SK-N-MC (cell line): ENCODE measurements around the gene SDC3.

Experiments used
- DNase-seq: peaks from one replicate; pipeline ENCODE4 v3.0.0-alpha.2; 2011; ENCODE audit warnings: low read depth, low spot score
- H3K27ac ChIP-seq: fragments of 200-600 bp; sonication (generic); 2 replicates; pipeline ENCODE4 v1.5.1; 2016; ENCODE audit warnings: mixed run types
- H3K36me3 ChIP-seq: fragments of 200-600 bp; sonication (generic); 2 replicates; pipeline ENCODE4 v1.6.1; 2017; ENCODE audit warnings: antibody characterized with exemption, low read length, mixed read lengths; ENCODE audit not compliant: insufficient read depth
- H3K4me3 ChIP-seq: fragments of 200-600 bp; sonication (generic); 2 replicates; pipeline ENCODE4 v1.5.1; 2016
- H3K9ac ChIP-seq: fragments of 200-600 bp; sonication (generic); 2 replicates; pipeline ENCODE4 v1.8.0; 2017; ENCODE audit warnings: mixed run types, mixed read lengths; ENCODE audit not compliant: insufficient read length
- H3K9me3 ChIP-seq: fragments of 200-600 bp; sonication (generic); 2 replicates; pipeline ENCODE4 v1.6.1; 2017; ENCODE audit warnings: low read depth, mild to moderate bottlenecking, antibody characterized with exemption, low read length, moderate library complexity, mixed read lengths
- EZH2 ChIP-seq: fragments of 200-600 bp; sonication (generic); IDR thresholded peaks from one replicate; pipeline ENCODE4 v1.6.1; 2017; ENCODE audit warnings: antibody characterized with exemption
- FOXP2 ChIP-seq: optimal IDR thresholded peaks from 2 replicates; pipeline ENCODE3; 2011; ENCODE audit warnings: mild to moderate bottlenecking, moderate library complexity; ENCODE audit not compliant: insufficient read depth; ENCODE audit errors: extremely low read length, control extremely low read depth
- POLR2AphosphoS5 ChIP-seq: IDR thresholded peaks from 2 replicates; pipeline ENCODE4 v1.6.1; 2012; ENCODE audit warnings: mild to moderate bottlenecking, low read depth, low read length, borderline replicate concordance

The SDC3 gene

DNA sequence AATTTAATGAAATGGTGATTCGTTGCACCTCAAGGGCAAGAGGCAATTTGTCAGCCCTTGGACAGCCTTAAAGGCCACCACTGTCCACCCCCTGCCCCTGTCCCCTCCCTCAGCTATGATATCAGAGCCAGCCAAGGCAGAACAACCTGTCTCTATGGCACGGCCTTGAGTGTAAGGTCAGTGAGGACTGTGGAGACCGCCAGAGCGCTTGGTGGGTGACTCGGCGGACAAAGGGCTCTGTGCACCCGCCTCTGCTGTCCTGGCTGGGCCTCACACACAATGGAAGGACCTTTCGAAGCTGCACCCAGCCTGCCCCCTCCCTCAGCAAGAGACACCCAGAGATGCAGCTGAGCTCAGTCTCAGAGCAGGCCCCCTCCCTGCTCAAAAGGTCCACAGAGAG is 50.6 kb downstream of the SDC3 start:
- DNase-seq, result no peak
- TF ChIP-seq FOXP2 (no peak), POLR2AphosphoS5 (no peak), EZH2 (no peak)
- Histone ChIP-seq H3K9me3 (no peaks in the 10 kb centered on the region), H3K4me3 (no peak overlapping the region), H3K9ac (no peak overlapping the region), H3K27ac (no peak overlapping the region), H3K36me3 (no peaks in the 10 kb centered on the region)

DNA sequence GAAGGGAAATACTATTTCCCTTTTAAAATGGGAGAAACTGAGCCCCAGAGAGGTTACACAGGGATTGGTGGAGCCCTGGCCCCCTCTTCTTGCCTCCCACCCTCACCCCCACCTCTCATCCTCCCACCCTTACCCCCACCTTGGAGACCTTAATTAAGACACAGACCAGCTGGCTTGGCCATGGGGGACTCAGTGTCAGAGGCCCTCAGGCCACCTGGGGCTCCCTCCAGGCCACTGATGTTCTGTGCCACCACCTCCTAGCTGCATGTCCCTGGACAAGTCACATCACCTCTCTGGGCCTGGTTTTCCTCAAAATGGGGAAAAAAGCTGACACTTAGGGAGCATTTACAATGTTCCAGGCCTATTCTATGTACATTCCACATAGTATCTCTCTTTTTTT is 51.5 kb downstream of the SDC3 start:
- no peak overlapping the region for H3K27ac ChIP-seq
- no peak overlapping the region for H3K9ac ChIP-seq
- DNase-seq, result no peak
- H3K36me3 ChIP-seq, result no peaks in the 10 kb centered on the region
- no peak overlapping the region for H3K4me3 ChIP-seq
- TF ChIP-seq FOXP2 (no peak), POLR2AphosphoS5 (no peak), EZH2 (no peak)
- H3K9me3 ChIP-seq, result no peaks in the 10 kb centered on the region

DNA sequence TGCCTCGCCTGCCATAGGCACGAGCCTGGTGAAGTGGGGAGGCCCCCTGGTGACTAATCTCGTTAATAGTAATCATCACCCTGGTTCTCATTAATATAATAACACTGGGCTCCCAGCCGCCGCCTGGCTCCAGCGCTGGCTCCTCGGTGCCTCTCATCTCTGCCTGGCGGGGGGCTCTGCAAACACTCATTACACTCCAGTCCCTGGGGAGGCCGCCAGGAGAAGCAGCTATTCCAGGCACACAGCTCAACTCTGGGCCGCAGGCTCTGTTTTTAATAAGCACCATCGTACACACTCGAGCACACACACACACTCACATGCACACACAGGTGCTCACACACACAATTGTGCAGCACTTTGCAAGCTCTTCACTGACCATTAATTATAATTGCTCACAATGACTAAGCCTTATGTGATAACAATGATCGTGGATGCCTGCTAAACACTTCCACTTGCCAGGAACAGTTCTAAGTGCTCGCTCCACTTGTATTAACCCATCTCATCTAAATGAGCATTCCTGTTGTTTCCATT is 52.2 kb downstream of the SDC3 start:
- Histone ChIP-seq H3K9ac (no peak overlapping the region), H3K27ac (no peak overlapping the region), H3K4me3 (no peak overlapping the region), H3K36me3 (no peaks in the 10 kb centered on the region), H3K9me3 (no peaks in the 10 kb centered on the region)
- TF ChIP-seq POLR2AphosphoS5 (peak; percentile 53; the same call in 1 of the 2 replicates), FOXP2 (no peak)
- DNase-seq, result peak; percentile 82

DNA sequence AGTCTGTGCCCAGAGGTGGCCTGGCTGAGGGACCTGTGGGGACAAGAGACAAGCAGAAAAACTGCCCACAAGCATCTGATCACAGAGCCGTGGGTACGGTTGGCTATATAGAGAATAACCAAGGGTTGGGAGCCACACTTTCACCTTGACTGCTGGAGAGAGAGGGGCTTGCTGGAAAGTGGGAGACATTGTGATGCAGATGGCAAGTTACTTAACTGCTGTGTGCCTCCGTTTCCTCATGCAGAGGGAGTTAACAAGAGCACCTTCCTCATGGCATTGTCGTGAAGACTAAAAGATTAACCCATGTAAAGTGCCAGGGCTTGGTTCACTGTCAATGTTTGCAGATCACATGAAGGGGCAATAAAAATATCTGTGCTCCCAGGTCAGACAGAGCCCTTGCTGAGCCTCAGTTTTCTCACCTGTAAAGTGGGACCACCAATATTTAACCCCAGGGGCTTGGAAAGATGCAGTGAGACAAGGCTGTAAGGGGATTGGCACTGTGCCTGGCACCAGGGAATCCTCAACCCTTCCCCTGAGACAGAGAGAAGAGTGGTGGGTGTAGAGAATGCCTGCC is 52.8 kb downstream of the SDC3 start:
- H3K36me3 ChIP-seq, result no peaks in the 10 kb centered on the region
- DNase-seq, result no peak
- no peak overlapping the region for H3K27ac ChIP-seq
- H3K9ac ChIP-seq, result no peak overlapping the region
- TF ChIP-seq FOXP2, result no peak
- TF ChIP-seq EZH2, result no peak
- TF ChIP-seq POLR2AphosphoS5, result no peak
- no peaks in the 10 kb centered on the region for H3K9me3 ChIP-seq
- no peak overlapping the region for H3K4me3 ChIP-seq

DNA sequence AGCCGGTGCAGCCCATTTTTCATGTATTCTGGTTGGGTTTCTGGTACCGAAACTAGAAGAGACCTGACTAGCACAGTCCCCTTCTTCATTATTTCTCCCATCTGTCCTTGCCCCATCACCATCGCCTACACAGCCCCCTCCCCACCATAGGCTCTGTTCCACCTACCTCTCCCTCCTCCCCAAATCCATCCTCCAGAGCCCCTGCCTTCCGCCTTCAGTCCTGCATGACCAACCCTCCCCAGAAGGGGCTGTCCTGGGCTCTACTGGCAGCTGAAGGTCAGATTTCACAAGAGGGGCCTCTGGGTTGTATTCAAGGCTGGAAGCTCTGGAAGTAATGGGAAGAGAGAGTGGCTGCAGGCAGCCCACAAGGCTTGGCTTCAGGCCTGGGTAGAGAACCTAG is 55.2 kb downstream of the SDC3 start:
- Histone ChIP-seq H3K36me3 (no peaks in the 10 kb centered on the region), H3K9ac (no peak overlapping the region), H3K27ac (no peak overlapping the region), H3K9me3 (no peaks in the 10 kb centered on the region), H3K4me3 (no peak overlapping the region)
- TF ChIP-seq FOXP2 (no peak), POLR2AphosphoS5 (no peak), EZH2 (no peak)
- DNase-seq, result no peak

DNA sequence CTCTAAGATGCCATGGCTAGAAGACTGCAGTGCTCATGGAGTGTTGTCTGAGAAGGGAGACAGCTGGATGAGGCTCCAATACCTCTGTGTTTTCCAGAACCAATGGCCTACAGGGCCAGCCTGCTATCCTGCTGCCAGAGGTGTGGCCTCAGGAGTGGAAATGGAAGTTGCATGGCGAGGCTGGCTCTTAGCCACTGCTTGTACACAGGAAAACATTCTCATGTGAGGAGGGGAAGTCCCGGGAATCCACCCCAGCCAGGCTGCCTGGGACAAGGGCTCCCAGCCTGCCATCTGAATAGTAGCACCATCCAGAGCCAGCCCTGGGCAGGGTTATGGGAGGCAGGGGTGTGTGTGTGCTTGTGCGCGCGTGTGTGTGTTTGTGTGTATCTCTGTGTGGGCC is 56.5 kb downstream of the SDC3 start:
- DNase-seq, result no peak
- no peaks in the 10 kb centered on the region for H3K36me3 ChIP-seq
- H3K4me3 ChIP-seq, result no peak overlapping the region
- no peaks in the 10 kb centered on the region for H3K9me3 ChIP-seq
- H3K27ac ChIP-seq, result no peak overlapping the region
- no peak overlapping the region for H3K9ac ChIP-seq
- TF ChIP-seq EZH2 (no peak), POLR2AphosphoS5 (no peak), FOXP2 (no peak)

DNA sequence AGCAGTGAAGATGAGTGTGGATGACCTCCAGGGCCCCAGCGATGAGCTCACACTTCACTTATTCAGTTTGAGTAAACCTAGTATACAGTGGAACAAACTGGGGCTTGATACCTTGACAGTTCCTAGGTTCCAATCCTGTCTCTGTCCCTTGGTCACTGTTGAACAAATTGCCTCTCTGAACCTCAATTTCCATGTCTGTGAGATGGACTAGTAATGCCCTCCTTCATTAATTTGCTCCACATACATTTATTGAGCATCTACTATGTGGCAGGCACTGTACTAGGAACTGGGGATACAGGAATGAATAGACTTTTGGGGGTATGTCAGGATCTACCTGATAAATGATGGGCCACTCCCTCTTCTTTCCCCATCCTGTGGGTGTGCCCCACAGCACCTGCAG is 57.3 kb downstream of the SDC3 start:
- no peak for DNase-seq
- H3K9me3 ChIP-seq, result no peaks in the 10 kb centered on the region
- H3K4me3 ChIP-seq, result no peak overlapping the region
- H3K36me3 ChIP-seq, result no peaks in the 10 kb centered on the region
- H3K9ac ChIP-seq, result no peak overlapping the region
- H3K27ac ChIP-seq, result no peak overlapping the region
- TF ChIP-seq POLR2AphosphoS5 (no peak), FOXP2 (no peak), EZH2 (no peak)

DNA sequence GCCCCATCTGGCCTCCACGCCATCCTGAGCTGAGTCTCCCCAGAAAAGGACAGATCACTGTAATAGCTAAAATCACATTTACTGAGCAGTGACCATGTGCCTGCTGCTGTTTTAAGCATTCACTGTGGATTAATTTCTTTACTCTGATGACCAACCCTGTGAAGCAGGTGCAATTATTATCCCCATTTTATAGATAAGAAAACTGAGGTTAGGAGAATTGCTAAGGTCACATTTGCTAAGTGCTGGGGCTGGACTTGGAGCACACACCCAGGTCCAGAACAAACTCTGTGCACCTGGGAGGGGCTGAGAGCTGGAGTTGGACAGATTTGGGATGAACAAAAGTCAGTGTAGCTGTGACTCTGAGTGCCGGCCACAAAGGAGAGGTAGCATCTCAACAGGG is 58.0 kb downstream of the SDC3 start:
- no peaks in the 10 kb centered on the region for H3K9me3 ChIP-seq
- H3K36me3 ChIP-seq, result no peaks in the 10 kb centered on the region
- no peak overlapping the region for H3K4me3 ChIP-seq
- DNase-seq, result no peak
- no peak overlapping the region for H3K9ac ChIP-seq
- TF ChIP-seq POLR2AphosphoS5, result no peak
- TF ChIP-seq EZH2, result no peak
- TF ChIP-seq FOXP2, result no peak
- H3K27ac ChIP-seq, result no peak overlapping the region

DNA sequence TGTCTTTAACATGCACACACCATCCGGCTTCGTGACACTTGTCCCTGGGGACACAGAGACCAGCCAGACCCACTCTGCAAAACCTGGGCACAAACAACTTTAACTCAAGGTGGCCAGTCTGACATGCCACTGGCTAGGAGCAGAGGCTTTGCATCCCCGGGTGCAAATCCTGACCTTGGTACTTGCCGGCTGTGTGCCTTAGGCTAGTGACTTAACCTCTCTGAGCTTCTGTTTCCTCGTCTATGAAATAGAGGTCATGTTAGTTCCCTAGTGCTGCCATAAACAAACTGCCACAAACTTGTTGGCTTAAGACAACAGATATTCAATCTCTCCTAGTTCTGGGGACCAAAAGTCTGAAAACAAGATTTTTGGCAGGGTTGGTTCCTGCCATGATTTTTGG is 60.4 kb downstream of the SDC3 start:
- no peak for TF ChIP-seq POLR2AphosphoS5
- no peak overlapping the region for H3K27ac ChIP-seq
- DNase-seq, result no peak
- no peak overlapping the region for H3K9ac ChIP-seq
- no peaks in the 10 kb centered on the region for H3K36me3 ChIP-seq
- no peaks in the 10 kb centered on the region for H3K9me3 ChIP-seq
- no peak overlapping the region for H3K4me3 ChIP-seq
